GM19193 (cell line): Measurements from ENCODE around the gene CYP26B1.

ENCODE experiments used
- POLR2A ChIP-seq: IDR thresholded peaks from 4 replicates; pipeline ENCODE4 v1.6.1; 2011; ENCODE audit not compliant: insufficient read depth, insufficient read length; ENCODE audit errors: extremely low read depth

CYP26B1 gene

DNA sequence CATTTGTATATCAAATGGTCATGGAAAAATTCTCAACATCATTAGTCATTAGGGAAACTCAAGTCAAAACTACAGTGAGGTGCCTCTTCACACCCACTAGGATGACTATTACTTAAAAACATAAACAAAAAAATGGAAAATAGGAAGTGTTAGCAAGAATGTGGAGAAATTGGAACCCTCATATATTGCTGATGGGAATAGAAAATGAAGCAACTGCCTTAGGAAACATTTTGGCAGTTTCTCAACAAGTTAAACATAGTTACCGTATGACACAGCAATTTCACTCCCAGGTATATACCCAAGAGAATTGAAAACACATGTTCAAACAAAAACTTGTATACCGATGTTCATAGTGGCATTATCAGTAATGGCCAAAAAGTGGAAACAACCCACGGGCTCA is 18.1 kb upstream of the CYP26B1 start:
- no peak for TF ChIP-seq POLR2A

- TF ChIP-seq POLR2A, result no peak
These were observed 14.9 kb upstream of the CYP26B1 start for GRCh38 chr2:72162574-72162973.

- TF ChIP-seq POLR2A, result no peak
These were observed 11.7 kb upstream of the CYP26B1 start for GRCh38 chr2:72159211-72159993.

GRCh38 chr2:72157871-72158771 is 10.5 kb upstream of the CYP26B1 start:
- no peak for TF ChIP-seq POLR2A

DNA sequence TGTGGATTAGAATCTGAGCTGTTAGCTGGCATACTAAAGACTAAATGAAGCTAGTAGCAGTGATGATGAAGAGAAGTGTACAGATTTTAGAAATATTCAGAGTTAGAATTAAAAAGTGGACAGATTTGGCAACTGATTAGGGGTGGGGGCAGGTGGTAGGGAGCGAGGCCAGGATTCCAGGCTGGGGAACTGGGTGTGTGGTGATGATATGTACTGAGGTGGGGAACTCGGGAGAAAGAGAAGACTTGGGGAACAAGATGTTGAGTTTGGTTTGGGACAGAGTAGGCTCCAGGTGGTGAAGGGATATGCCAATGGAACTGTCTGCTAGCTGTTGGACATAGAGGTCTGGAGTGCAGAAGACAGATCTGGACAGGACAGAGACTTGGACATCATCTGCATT is 9.2 kb upstream of the CYP26B1 start:
- TF ChIP-seq POLR2A, result no peak

DNA sequence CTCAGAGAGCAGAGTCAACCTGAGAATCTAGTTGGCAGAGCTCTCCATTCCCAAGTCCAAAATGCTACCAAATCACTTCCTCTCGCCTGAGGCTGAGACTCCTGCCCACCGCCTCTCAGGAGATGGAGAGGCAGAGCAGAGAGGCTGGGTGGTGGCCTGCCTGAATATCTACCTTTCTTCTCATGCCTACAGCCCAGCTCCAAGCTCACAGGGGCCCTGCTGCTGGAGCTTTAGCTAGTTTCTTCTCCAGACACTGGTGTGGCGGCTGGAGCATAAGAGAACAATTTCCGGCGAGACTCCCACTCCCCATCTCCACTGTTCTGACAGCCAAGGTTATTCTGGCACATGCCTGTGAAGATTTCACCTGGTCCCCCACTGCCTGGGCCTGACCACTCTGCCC is 8.1 kb upstream of the CYP26B1 start:
- no peak for TF ChIP-seq POLR2A

- TF ChIP-seq POLR2A, result no peak
These were observed 7.5 kb upstream of the CYP26B1 start for GRCh38 chr2:72155151-72155550.

DNA sequence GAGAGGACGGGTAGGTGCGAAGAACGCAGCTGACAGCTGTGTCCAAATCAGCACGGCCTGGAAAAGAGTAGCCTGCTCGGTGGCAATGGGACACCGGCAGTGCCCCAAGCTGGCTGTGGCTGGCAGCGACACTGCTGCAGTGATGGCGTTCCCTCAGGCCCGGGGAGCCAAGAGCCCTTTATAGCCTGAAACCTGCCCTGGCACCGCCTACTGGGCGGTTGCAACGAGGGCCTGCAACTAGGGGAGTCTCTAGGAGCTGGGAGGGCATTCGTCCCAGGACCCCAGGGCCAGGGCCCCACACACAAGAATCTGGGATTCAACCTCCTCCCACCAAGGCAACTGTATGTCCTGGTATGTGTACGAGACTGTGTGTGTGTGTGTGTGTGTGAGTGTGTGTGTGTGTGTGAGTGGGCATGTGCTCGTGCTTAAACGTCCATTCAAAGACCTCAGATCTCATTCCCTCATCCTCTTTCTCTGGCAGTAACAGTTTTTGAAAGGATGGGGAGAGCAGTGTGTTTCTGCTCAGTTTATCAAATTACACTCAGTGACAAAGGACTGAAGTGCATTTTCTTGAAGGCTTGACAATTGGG is 6.8 kb upstream of the CYP26B1 start:
- no peak for TF ChIP-seq POLR2A

DNA sequence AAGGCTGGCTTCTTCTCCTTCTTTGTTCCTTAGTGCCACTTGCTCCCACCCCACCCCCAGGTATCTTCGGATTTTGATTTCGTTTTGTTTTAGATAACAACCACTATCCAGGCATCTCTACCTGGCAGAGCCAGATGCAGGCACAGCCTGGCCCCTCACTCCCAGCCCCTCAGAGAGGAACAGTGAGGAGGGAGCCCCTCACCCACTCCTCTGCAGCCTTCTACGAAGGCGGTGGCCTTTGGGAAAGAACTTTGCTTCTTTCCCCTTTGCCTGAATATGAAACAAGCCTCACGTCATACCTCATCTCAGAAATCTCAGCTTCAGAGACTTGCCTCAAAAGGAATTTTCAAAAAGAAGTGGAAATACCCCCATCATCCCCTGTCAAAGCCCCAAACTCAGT is 6.3 kb upstream of the CYP26B1 start:
- no peak for TF ChIP-seq POLR2A

- TF ChIP-seq POLR2A, result no peak
These were observed 5.5 kb upstream of the CYP26B1 start for GRCh38 chr2:72153026-72153791.

- no peak for TF ChIP-seq POLR2A
These were observed 3.2 kb upstream of the CYP26B1 start for GRCh38 chr2:72150861-72151356.

GRCh38 chr2:72150157-72150860 is 2.6 kb upstream of the CYP26B1 start:
- no peak for TF ChIP-seq POLR2A

GRCh38 chr2:72149556-72150156 is 2.0 kb upstream of the CYP26B1 start:
- no peak for TF ChIP-seq POLR2A
